ENCODE data around the gene PGA4. TPM values are rescaled to one million over a fixed set of nuclear protein-coding genes. Genes with fewer than 3 reads are reported as not detected.

The PGA4 gene
- total RNA-seq, 1 experiment from 2014 or later: not detected

DNA sequence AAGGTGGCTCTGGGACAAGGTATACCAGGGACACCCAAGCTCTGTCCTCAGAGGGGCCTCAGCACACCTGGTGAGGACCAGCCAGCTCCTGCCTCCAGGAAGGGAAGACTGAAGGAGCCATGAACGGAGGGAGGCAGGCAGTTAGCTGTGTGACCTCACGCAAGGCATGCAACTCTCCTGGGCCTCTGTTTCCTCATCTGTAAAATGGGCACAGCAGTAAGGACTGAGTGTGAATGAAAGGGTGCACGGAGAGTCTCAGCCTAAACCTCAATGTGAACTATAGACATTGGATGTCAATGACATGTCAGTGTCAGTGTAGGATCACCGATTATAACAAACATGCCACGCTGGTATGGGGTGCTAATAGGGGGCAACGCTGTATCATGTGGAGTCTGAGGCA, 37.2 kb downstream of the PGA4 start (continued):
- TF ChIP-seq, protein P1, sequence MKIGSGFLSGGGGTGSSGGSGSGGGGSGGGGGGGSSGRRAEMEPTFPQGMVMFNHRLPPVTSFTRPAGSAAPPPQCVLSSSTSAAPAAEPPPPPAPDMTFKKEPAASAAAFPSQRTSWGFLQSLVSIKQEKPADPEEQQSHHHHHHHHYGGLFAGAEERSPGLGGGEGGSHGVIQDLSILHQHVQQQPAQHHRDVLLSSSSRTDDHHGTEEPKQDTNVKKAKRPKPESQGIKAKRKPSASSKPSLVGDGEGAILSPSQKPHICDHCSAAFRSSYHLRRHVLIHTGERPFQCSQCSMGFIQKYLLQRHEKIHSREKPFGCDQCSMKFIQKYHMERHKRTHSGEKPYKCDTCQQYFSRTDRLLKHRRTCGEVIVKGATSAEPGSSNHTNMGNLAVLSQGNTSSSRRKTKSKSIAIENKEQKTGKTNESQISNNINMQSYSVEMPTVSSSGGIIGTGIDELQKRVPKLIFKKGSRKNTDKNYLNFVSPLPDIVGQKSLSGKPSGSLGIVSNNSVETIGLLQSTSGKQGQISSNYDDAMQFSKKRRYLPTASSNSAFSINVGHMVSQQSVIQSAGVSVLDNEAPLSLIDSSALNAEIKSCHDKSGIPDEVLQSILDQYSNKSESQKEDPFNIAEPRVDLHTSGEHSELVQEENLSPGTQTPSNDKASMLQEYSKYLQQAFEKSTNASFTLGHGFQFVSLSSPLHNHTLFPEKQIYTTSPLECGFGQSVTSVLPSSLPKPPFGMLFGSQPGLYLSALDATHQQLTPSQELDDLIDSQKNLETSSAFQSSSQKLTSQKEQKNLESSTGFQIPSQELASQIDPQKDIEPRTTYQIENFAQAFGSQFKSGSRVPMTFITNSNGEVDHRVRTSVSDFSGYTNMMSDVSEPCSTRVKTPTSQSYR (CRISPR knock-in tag; IDR thresholded peaks at IDR 0.05): no peak
- TF ChIP-seq, protein P2, sequence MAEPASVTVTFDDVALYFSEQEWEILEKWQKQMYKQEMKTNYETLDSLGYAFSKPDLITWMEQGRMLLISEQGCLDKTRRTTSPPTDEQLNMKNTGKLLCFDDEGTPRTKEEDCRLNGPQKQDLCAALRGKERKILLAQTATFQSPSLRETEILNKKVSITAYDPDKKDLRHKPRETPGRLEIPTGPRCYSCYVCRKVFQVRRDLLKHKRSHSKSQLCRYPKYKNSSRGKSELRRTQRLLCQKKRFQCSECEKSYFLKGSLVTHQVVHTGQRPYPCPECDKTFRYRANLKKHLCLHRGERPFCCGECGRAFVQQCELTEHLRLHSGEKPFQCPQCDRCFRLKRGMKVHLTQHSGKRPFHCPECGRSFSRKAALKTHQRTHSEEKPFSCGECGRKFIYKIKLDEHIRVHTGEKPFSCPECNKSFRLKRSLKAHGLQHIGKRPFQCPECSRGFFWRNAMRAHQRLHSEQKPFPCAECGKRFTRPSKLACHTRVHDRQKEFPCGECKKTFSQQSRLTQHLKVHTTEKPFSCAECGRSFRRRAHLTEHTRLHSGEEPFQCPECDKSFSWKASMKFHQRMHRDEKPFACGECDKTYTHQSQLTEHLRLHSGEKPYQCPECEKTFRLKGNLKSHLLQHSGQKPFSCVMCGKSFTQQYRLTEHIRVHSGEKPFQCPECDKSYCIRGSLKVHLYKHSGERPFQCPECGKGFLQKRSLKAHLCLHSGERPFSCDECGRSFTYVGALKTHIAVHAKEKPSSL (CRISPR knock-in tag; conservative IDR thresholded peaks at IDR 0.05): no peak
- TF ChIP-seq ZNF423 (CRISPR knock-in tag; IDR thresholded peaks at IDR 0.05) (no peak), ZNF671 (CRISPR knock-in tag; IDR thresholded peaks at IDR 0.05) (no peak), ZNF317 (CRISPR knock-in tag; IDR thresholded peaks at IDR 0.05; ENCODE audit: borderline replicate concordance, low read depth) (no peak)

DNA sequence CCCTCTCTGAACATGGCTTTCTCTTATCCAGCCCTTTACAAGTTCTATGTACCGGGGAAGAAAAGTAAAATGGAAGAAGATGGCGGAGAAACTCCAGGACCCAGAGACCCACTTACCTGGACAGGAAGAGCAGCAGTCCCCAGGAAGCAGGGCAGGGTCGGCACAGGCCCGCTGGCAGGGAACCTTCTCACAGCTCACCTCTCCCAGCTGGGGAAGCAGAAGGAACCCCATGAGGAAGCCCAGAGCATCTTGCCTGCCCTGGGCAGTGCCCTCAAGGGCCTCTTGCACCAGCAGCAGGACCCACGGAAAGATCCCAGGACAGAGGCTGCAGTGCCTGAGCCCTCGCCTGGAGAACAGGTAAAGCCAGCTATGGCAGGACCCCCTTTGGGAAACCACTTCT, 42.2 kb downstream of the PGA4 start:
- ATAC-seq (no peak), DNase-seq (ENCODE audit: low spot score) (no peak)
- no peaks in the 10 kb centered on the region for H3K4me1 Mint-ChIP-seq
- CTCF ChIA-PET: interaction anchor here (0.8 to 1.2 kb wide), 3 partner anchors 11 to 121 kb away, joined by 3 to 4 read pairs (median 3); no protein-coding TSS in a partner anchor
- H3K4me3 Mint-ChIP-seq: no peak overlapping the region
- H3K27ac Mint-ChIP-seq: no peak overlapping the region
- H3K27me3 Mint-ChIP-seq (ENCODE audit: low read depth): no peaks in the 10 kb centered on the region
- POLR2A ChIA-PET: no interaction called here
- no peaks in the 10 kb centered on the region for H3K9me3 Mint-ChIP-seq
- peaks cover 6% of the 10 kb centered on the region; the same call in 1 of the 2 replicates for H3K36me3 Mint-ChIP-seq
- no peak for TF ChIP-seq SP1 (CRISPR knock-in tag; conservative IDR thresholded peaks at IDR 0.05)
- TF ChIP-seq, protein P3, sequence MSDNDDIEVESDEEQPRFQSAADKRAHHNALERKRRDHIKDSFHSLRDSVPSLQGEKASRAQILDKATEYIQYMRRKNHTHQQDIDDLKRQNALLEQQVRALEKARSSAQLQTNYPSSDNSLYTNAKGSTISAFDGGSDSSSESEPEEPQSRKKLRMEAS (CRISPR knock-in tag; IDR thresholded peaks at IDR 0.05): no peak
- no peak for TF ChIP-seq FOXK1 (CRISPR knock-in tag; IDR thresholded peaks at IDR 0.05)
- no peak for TF ChIP-seq GABPB1 (CRISPR knock-in tag; IDR thresholded peaks at IDR 0.05)
- TF ChIP-seq, protein P4, sequence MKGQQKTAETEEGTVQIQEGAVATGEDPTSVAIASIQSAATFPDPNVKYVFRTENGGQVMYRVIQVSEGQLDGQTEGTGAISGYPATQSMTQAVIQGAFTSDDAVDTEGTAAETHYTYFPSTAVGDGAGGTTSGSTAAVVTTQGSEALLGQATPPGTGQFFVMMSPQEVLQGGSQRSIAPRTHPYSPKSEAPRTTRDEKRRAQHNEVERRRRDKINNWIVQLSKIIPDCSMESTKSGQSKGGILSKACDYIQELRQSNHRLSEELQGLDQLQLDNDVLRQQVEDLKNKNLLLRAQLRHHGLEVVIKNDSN (CRISPR knock-in tag; IDR thresholded peaks at IDR 0.05): no peak
- TF ChIP-seq, protein P5, sequence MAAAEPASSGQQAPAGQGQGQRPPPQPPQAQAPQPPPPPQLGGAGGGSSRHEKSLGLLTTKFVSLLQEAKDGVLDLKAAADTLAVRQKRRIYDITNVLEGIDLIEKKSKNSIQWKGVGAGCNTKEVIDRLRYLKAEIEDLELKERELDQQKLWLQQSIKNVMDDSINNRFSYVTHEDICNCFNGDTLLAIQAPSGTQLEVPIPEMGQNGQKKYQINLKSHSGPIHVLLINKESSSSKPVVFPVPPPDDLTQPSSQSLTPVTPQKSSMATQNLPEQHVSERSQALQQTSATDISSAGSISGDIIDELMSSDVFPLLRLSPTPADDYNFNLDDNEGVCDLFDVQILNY (CRISPR knock-in tag; IDR thresholded peaks at IDR 0.05): no peak
- TF ChIP-seq SMAD4 (CRISPR knock-in tag; IDR thresholded peaks at IDR 0.05): no peak
- TF ChIP-seq NFATC4 (CRISPR knock-in tag; IDR thresholded peaks at IDR 0.05): no peak
- TF ChIP-seq ZNF671 (CRISPR knock-in tag; IDR thresholded peaks at IDR 0.05): no peak

DNA sequence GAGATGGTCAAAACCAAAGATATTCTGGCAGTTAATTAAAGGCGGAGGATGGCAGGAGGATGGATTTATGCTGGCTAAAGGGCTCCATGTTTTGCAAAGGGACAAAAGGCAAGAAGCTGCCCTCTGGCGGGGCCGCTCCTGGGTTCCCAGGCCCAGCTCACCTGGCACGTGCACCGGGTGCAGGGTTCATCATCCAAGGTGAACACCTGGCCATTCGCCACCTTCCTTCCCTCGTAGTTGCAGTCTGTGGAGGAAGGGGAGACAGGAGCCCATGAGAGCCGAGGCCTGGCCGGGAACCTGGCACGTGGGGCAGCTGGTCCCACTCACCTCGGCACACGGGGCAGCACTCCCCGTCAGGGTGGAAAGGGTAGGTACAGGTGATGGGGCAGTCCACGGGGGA, 42.6 kb downstream of the PGA4 start:
- ATAC-seq (no peak), DNase-seq (ENCODE audit: low spot score) (no peak)
- Mint-ChIP-seq H3K36me3 (peaks cover 6% of the 10 kb centered on the region; the same call in 1 of the 2 replicates), H3K4me3 (no peak overlapping the region), H3K27ac (no peak overlapping the region), H3K27me3 (ENCODE audit: low read depth) (no peaks in the 10 kb centered on the region), H3K9me3 (no peaks in the 10 kb centered on the region), H3K4me1 (no peaks in the 10 kb centered on the region)
- ChIA-PET POLR2A (no interaction called here), CTCF (interaction anchor here (0.8 to 1.2 kb wide), 2 partner anchors 11 to 121 kb away, joined by 3 to 4 read pairs; no protein-coding TSS in a partner anchor)
- TF ChIP-seq ZNF232 (CRISPR knock-in tag; IDR thresholded peaks at IDR 0.05) (no peak), TP53 (CRISPR knock-in tag; IDR thresholded peaks at IDR 0.05) (no peak), SMAD4 (CRISPR knock-in tag; IDR thresholded peaks at IDR 0.05) (no peak), PRRX2 (CRISPR knock-in tag; IDR thresholded peaks at IDR 0.05) (no peak), FOXP1 (CRISPR knock-in tag; IDR thresholded peaks at IDR 0.05; ENCODE audit: borderline replicate concordance) (no peak), ATF1 (CRISPR knock-in tag; IDR thresholded peaks at IDR 0.05) (no peak)
- TF ChIP-seq, protein P6, sequence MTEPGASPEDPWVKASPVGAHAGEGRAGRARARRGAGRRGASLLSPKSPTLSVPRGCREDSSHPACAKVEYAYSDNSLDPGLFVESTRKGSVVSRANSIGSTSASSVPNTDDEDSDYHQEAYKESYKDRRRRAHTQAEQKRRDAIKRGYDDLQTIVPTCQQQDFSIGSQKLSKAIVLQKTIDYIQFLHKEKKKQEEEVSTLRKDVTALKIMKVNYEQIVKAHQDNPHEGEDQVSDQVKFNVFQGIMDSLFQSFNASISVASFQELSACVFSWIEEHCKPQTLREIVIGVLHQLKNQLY (CRISPR knock-in tag; IDR thresholded peaks at IDR 0.05): no peak
- TF ChIP-seq, protein P7, sequence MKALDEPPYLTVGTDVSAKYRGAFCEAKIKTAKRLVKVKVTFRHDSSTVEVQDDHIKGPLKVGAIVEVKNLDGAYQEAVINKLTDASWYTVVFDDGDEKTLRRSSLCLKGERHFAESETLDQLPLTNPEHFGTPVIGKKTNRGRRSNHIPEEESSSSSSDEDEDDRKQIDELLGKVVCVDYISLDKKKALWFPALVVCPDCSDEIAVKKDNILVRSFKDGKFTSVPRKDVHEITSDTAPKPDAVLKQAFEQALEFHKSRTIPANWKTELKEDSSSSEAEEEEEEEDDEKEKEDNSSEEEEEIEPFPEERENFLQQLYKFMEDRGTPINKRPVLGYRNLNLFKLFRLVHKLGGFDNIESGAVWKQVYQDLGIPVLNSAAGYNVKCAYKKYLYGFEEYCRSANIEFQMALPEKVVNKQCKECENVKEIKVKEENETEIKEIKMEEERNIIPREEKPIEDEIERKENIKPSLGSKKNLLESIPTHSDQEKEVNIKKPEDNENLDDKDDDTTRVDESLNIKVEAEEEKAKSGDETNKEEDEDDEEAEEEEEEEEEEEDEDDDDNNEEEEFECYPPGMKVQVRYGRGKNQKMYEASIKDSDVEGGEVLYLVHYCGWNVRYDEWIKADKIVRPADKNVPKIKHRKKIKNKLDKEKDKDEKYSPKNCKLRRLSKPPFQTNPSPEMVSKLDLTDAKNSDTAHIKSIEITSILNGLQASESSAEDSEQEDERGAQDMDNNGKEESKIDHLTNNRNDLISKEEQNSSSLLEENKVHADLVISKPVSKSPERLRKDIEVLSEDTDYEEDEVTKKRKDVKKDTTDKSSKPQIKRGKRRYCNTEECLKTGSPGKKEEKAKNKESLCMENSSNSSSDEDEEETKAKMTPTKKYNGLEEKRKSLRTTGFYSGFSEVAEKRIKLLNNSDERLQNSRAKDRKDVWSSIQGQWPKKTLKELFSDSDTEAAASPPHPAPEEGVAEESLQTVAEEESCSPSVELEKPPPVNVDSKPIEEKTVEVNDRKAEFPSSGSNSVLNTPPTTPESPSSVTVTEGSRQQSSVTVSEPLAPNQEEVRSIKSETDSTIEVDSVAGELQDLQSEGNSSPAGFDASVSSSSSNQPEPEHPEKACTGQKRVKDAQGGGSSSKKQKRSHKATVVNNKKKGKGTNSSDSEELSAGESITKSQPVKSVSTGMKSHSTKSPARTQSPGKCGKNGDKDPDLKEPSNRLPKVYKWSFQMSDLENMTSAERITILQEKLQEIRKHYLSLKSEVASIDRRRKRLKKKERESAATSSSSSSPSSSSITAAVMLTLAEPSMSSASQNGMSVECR (CRISPR knock-in tag; IDR thresholded peaks at IDR 0.05; ENCODE audit: borderline replicate concordance): no peak

Measured in WTC11 (cell line).